Vagina (tissue), 2 donors: ENCODE data around the gene DIPK1B. TPM values are rescaled to one million over a fixed set of nuclear protein-coding genes. Genes with fewer than 3 reads are reported as not detected.

Experiments used
- DNase-seq, 2 donors: peaks; one replicate each; pipeline ENCODE4 v3.0.0-alpha.2; 2017; ENCODE audit errors: extremely low spot score in 2 of 2
- H3K27ac ChIP-seq: fragments of 200-600 bp; sonication (generic); one replicate; pipeline ENCODE4 v1.5.1; 2019
- H3K27me3 ChIP-seq: fragments of 200-600 bp; sonication (generic); one replicate; pipeline ENCODE4 v1.5.1; 2019
- H3K36me3 ChIP-seq, 2 donors: fragments of 200-600 bp; sonication (generic); one replicate each; pipeline ENCODE4 v1.5.1; 2017 to 2019
- H3K4me1 ChIP-seq: fragments of 200-600 bp; sonication (generic); one replicate; pipeline ENCODE4 v1.5.1; 2019
- H3K4me3 ChIP-seq, 2 donors: fragments of 200-600 bp; sonication (generic); 1 replicate in 1 of 2; 2 replicates in 1 of 2; pipeline ENCODE4 v1.5.1; 2016 to 2019
- H3K9me3 ChIP-seq: fragments of 200-600 bp; sonication (generic); one replicate; pipeline ENCODE4 v1.5.1; 2019
- POLR2A ChIP-seq, 2 donors: fragments of 450-650 bp; IDR thresholded peaks; one replicate each; pipeline ENCODE4 v1.6.1; 2017; ENCODE audit warnings: antibody characterized with exemption in 2 of 2, mild to moderate bottlenecking in 2 of 2, moderate library complexity in 2 of 2
- POLR2AphosphoS5 ChIP-seq, 2 donors: sonication (generic); formaldehyde crosslinking; IDR thresholded peaks; one replicate each; pipeline ENCODE4 v1.9.0; 2017; ENCODE audit warnings: antibody characterized with exemption in 2 of 2, mild to moderate bottlenecking in 2 of 2, low read depth in 1 of 2; ENCODE audit not compliant: insufficient read depth in 1 of 2
- intact Hi-C: fragments of 100-400 bp; cut with DNase I; formaldehyde crosslinking; loops from one replicate; pipeline ENCODE4 v1.15.1; 2023
- total RNA-seq: library from RNA; depleted of rRNA; stranded (reverse); fragments of >200 nt; gene quantifications from one replicate; pipeline ENCODE4 v1.2.3, GENCODE V29; 2016
- TF ChIP-seq, protein P1 (sequence below), 3 experiments: fragments of 450-650 bp in 2 of 3; fragments of 200-600 bp in 1 of 3; sonication (generic) in 1 of 3; IDR thresholded peaks; one replicate each; pipeline ENCODE4 v1.5.1; 2017 to 2019; ENCODE audit warnings: antibody characterized with exemption in 3 of 3, mild to moderate bottlenecking in 2 of 3, moderate library complexity in 2 of 3

Gene DIPK1B
- total RNA-seq, 1 donor from 2014 or later: 11.5 TPM

DNA sequence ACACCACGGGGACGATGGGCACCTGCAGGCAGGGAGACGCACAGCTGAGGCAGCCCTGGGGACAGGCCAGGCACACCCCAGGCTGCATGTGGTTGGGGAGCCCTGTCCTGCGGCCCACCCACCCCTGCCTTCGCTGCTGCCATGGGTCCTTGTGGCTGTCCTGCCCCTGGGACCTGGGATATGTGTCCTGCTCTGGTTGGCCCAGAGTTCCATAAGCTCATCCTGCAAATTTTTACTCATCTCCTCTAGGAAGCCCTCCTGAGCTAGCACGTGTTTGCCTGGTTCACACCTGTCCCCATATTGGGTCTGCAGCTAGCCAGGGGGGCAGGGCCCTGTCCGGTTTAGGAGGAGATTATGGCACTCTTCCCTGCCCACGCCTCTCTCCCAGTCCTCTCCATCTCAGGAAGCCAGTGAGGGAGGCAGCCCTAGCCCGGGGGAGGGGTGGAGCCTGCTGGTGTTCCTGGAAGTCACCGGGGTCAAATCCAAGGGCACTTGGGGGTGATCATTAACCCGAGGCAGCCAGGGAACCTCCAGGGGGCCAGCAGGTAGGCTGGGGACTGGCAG lies 37.5 kb upstream of the DIPK1B start:
- intact Hi-C loops: no loop called here
- Histone ChIP-seq H3K4me1 (peaks cover 15% of the 10 kb centered on the region), H3K9me3 (no peaks in the 10 kb centered on the region), H3K4me3 (no peak overlapping the region), H3K27me3 (no peaks in the 10 kb centered on the region), H3K27ac (no peak overlapping the region), H3K36me3 (peaks cover 0 to 7% of the 10 kb centered on the region in 2 donors)
- no peak for TF ChIP-seq POLR2AphosphoS5 (IDR thresholded peaks at IDR 0.05; ENCODE audit: insufficient read depth in 1 of 2, low read depth in 1 of 2)
- TF ChIP-seq, protein P1, sequence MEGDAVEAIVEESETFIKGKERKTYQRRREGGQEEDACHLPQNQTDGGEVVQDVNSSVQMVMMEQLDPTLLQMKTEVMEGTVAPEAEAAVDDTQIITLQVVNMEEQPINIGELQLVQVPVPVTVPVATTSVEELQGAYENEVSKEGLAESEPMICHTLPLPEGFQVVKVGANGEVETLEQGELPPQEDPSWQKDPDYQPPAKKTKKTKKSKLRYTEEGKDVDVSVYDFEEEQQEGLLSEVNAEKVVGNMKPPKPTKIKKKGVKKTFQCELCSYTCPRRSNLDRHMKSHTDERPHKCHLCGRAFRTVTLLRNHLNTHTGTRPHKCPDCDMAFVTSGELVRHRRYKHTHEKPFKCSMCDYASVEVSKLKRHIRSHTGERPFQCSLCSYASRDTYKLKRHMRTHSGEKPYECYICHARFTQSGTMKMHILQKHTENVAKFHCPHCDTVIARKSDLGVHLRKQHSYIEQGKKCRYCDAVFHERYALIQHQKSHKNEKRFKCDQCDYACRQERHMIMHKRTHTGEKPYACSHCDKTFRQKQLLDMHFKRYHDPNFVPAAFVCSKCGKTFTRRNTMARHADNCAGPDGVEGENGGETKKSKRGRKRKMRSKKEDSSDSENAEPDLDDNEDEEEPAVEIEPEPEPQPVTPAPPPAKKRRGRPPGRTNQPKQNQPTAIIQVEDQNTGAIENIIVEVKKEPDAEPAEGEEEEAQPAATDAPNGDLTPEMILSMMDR (IDR thresholded peaks at IDR 0.05): no peak
- no peak for TF ChIP-seq POLR2A (IDR thresholded peaks at IDR 0.05)
- DNase-seq: no peak

DNA sequence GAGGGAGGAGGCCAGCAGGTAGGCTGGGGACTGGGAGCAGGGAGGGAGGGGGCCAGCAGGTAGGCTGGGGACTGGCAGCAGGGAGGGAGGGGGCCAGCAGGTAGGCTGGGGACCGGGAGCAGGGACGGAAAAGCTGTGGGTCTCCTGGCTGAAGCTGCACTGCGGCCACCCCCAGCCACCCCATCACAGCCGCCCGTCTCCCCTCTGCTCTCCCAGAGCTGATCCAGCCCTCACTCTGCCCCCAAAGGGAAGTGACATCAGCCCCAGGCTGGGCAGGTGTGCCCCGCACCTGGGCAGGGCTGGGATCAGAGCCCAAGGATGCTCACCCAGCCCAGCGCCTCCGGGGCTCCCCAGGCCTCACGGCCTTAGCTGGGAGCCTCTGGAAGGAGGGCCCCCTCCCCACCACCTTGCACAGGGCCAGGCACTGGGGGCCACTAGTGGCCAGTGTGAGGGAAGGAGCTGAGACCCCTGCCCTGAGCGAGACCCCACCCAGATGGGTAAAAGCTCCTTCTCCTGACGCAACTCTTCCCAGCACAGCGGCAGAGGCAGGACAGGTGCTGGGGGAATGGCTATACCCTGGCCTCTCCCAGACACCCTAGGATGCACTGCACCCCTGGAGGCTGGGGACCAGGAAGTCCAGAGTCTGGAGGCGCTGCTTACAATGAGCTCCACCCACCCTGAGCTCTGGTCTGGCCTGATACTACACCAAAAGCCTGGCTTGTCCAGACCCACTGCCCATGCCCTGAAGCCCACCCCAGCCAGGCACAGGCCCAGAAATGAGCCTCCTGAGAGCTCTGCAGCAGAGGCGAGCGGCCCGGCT lies 36.7 kb upstream of the DIPK1B start:
- Histone ChIP-seq H3K36me3 (peaks cover 0 to 7% of the 10 kb centered on the region in 2 donors), H3K27ac (no peak overlapping the region)
- no peak for DNase-seq

DNA sequence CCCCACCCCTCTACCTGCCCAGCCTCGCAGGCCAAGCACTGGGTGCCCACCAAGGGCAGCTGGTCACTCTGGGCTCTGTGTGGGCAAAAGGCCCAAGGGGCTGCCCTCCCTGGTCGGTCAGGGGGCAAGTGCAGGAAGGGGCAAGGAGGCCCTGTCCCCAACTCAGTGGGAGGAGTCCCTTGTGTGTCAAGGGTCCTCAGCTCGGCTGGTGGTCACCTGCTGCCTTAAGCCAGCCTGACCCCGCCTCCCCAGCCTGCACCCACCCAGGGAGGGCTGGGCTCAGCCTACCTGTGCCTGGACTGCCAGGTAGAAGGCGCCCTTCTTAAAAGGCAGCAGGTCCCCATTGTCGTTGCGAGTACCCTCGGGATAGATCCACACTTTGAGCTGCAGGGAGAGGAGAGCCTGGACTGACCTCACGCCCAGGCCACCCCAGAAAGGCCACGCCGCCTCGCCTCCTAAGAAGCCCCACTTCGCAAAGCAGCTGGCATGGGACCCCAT lies 36.0 kb upstream of the DIPK1B start:
- Histone ChIP-seq H3K9me3 (no peaks in the 10 kb centered on the region), H3K36me3 (peaks cover 0 to 7% of the 10 kb centered on the region in 2 donors), H3K4me3 (no peak overlapping the region), H3K27me3 (no peaks in the 10 kb centered on the region), H3K27ac (no peak overlapping the region), H3K4me1 (peaks cover 15% of the 10 kb centered on the region)
- intact Hi-C loops: no loop called here
- no peak for DNase-seq
- TF ChIP-seq, protein P1 (IDR thresholded peaks at IDR 0.05): no peak
- TF ChIP-seq POLR2AphosphoS5 (IDR thresholded peaks at IDR 0.05; ENCODE audit: insufficient read depth in 1 of 2, low read depth in 1 of 2): no peak
- TF ChIP-seq POLR2A (IDR thresholded peaks at IDR 0.05): no peak

More for the DNA sequence above, 36.7 kb upstream of the DIPK1B start:
- no peak overlapping the region for H3K4me3 ChIP-seq
- peaks cover 15% of the 10 kb centered on the region for H3K4me1 ChIP-seq
- intact Hi-C loops: no loop called here
- H3K9me3 ChIP-seq: no peaks in the 10 kb centered on the region
- TF ChIP-seq POLR2AphosphoS5 (IDR thresholded peaks at IDR 0.05; ENCODE audit: insufficient read depth in 1 of 2, low read depth in 1 of 2) (no peak), POLR2A (IDR thresholded peaks at IDR 0.05) (no peak)
- TF ChIP-seq, protein P1 (IDR thresholded peaks at IDR 0.05): no peak
- H3K27me3 ChIP-seq: no peaks in the 10 kb centered on the region

DNA sequence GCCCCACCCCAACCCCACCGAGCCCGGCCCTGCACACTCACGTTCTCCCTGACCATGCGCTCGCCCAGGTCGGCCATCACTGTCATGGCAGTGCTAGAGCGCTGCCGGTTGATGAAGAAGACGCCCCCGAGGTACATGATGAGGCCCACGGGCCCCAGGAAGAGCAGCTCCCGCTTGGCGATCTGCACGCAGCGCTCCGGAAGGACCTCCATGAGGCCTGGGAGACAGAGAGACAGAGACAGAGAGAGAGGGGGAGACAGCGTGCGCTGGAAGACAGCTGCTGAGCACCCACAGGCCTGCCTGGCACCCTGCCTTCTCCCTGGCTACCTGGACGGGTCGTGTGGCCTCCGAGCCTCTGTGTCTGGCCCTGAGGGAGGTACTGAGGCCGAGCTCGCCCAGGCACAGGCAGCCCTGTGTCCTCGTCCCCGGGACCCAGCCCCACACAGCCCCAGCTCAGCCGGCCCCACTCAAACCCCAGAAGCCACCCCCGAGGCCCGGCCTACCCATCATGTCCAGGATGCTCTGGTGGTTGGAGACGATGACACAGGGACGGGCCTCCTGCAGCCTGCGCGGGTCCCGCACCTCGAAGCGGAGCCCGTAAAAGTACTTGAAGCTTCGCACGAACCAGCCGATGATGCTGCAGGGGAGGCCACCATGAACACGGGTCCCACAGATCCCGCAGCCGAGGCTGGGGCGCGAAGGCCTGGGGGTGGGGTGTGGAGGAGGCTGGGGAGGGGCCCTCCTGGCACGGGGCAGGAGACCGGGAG lies 35.3 kb upstream of the DIPK1B start:
- H3K9me3 ChIP-seq: no peaks in the 10 kb centered on the region
- DNase-seq: no peak
- H3K36me3 ChIP-seq: peaks cover 0 to 7% of the 10 kb centered on the region in 2 donors
- H3K4me1 ChIP-seq: peaks cover 15% of the 10 kb centered on the region
- H3K27me3 ChIP-seq: no peaks in the 10 kb centered on the region
- H3K4me3 ChIP-seq: no peak overlapping the region
- H3K27ac ChIP-seq: no peak overlapping the region
- no peak for TF ChIP-seq POLR2AphosphoS5 (IDR thresholded peaks at IDR 0.05; ENCODE audit: insufficient read depth in 1 of 2, low read depth in 1 of 2)
- TF ChIP-seq, protein P1 (IDR thresholded peaks at IDR 0.05): no peak
- no peak for TF ChIP-seq POLR2A (IDR thresholded peaks at IDR 0.05)
- intact Hi-C loops: no loop called here
